DOHH2 (cell line): ENCODE data around the gene MROH9.

Experiments used
- EZH2phosphoT487 ChIP-seq: fragments of 200-600 bp; sonication (generic); IDR thresholded peaks from 2 replicates; pipeline ENCODE4 v1.6.1; 2017; ENCODE audit warnings: borderline replicate concordance, mild to moderate bottlenecking, antibody characterized with exemption, low read length, moderate library complexity, mixed read lengths
- TF ChIP-seq, protein P1 (sequence below): fragments of 200-600 bp; sonication (generic); IDR thresholded peaks from one replicate; pipeline ENCODE4 v1.5.1; 2014; ENCODE audit warnings: antibody characterized with exemption, mild to moderate bottlenecking, low read depth, low read length; ENCODE audit not compliant: poor library complexity, severe bottlenecking

DNA sequence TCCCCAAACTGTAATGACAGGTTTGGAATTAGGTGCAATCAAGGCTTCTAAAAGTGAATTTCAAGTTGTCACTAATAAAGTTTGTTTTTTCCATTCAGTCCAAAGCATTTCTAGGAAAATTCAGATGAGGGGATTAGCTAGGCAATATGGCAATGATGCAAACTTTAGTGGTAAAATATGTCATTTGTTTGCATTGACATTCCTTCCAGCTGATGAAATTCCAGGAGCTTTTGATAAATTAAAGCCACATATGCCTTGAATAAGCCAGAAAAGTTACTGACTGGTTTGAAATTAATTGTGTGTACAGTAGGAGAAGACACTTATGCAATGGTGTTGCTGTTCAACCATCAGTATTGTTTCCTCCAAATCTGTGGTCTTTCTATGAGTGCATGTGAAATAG is 57.8 kb downstream of the MROH9 start:
- TF ChIP-seq, protein P1, sequence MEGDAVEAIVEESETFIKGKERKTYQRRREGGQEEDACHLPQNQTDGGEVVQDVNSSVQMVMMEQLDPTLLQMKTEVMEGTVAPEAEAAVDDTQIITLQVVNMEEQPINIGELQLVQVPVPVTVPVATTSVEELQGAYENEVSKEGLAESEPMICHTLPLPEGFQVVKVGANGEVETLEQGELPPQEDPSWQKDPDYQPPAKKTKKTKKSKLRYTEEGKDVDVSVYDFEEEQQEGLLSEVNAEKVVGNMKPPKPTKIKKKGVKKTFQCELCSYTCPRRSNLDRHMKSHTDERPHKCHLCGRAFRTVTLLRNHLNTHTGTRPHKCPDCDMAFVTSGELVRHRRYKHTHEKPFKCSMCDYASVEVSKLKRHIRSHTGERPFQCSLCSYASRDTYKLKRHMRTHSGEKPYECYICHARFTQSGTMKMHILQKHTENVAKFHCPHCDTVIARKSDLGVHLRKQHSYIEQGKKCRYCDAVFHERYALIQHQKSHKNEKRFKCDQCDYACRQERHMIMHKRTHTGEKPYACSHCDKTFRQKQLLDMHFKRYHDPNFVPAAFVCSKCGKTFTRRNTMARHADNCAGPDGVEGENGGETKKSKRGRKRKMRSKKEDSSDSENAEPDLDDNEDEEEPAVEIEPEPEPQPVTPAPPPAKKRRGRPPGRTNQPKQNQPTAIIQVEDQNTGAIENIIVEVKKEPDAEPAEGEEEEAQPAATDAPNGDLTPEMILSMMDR = no peak
- TF ChIP-seq EZH2phosphoT487 = no peak
